ENCODE results near the gene MLXIPL. TPM values are rescaled to one million over a fixed set of nuclear protein-coding genes. Genes with fewer than 3 reads are reported as not detected.
"Not testable (repeated sequence)": the region's sequence is repeated elsewhere in the genome, so short reads cannot be mapped to it uniquely, and the experiment has no call there.

The MLXIPL gene, protein sequence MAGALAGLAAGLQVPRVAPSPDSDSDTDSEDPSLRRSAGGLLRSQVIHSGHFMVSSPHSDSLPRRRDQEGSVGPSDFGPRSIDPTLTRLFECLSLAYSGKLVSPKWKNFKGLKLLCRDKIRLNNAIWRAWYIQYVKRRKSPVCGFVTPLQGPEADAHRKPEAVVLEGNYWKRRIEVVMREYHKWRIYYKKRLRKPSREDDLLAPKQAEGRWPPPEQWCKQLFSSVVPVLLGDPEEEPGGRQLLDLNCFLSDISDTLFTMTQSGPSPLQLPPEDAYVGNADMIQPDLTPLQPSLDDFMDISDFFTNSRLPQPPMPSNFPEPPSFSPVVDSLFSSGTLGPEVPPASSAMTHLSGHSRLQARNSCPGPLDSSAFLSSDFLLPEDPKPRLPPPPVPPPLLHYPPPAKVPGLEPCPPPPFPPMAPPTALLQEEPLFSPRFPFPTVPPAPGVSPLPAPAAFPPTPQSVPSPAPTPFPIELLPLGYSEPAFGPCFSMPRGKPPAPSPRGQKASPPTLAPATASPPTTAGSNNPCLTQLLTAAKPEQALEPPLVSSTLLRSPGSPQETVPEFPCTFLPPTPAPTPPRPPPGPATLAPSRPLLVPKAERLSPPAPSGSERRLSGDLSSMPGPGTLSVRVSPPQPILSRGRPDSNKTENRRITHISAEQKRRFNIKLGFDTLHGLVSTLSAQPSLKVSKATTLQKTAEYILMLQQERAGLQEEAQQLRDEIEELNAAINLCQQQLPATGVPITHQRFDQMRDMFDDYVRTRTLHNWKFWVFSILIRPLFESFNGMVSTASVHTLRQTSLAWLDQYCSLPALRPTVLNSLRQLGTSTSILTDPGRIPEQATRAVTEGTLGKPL
- total RNA-seq = 0.15 TPM in 1 of 2 replicates, not detected in the other

DNA sequence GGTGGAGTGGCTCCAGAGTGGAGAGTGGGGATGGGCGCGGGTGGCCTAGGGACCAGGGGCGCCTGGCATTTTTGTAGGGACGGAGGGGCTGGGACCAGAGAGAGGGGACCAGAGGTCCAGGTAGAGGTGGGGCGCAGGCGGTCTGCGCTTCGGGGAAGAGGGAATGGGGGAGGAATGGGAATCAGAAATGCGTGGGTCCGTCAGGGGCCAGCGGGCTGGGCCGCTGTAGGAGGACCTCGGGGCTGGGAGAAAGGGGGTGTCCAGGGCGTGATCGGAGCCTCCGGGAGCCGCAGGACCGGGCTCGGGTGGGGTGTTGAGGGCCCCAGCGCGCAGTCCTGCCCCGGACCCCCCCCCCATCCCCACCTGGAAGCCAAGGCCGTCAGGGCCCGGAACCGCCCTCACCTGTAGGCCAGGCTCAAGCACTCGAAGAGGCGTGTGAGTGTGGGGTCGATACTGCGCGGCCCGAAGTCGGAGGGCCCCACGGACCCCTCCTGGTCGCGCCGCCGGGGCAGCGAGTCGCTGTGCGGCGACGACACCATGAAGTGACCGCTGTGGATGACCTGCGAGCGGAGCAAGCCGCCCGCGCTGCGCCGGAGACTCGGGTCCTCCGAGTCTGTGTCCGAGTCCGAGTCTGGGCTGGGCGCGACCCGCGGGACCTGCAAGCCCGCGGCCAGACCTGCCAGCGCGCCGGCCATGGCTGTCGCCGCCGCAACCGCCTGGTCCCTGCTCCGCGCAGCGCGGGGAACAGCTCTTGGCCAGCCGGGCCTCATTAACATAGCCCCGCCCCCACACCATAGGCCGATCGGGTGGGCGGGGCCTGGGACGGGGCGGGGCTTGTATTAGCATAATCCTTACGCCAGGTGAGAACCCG is at the start of gene MLXIPL:
MLXIPL (minus strand) TSS at position 725 of the 871 bp plus-strand sequence; CDS start at position 695, 30 bp downstream.
- peak; percentile 29 for DNase-seq (ENCODE audit: low read depth)

DNA sequence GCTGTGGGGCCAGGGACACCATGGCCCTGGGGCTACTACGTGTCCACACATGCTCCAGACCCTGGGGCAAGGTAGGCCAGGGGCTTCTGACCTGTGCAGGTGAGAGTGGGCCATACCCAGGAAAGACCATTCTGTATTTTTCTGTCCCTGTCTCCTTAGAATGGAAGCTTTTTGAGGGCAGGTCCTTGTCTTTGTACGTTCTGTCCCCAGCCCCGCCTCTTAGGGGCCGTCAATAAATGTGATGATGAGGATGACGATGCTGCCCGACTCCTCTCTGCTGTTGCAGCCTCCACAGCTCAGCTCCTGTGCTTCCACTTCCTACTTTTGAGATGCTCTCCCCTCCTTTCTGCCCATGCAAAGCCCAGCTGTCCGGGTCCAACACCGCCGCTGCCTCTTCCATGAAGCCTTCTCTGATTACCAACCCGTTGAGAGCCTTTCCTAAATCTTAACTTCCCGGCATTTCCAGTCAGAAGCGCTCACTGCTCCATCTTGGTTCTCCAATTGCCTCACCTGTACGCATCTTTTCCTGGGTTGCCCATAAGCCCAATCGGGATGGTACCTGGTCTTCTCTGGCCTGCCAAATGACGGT is 47.6 kb upstream of the MLXIPL start:
- DNase-seq (ENCODE audit: low read depth) = no peak

DNA sequence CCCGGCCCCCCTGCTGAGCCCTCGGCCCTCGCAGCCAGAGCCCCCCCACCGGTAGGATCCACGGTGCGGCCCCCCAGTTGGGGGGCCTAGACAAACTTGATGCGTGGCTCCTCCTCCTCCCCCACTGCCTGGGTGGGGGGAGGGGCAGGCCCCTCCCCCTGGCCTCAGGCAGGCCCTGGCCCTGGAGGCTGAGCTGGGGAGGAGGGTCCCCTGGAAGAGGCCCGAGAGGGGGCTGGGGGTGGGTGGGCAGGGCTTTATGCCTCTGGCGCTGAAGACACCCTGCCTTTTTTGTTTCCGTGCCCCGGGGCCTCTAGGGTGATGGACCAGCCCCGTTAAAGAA is 47.0 kb upstream of the MLXIPL start:
- no peak for DNase-seq (ENCODE audit: low read depth)

DNA sequence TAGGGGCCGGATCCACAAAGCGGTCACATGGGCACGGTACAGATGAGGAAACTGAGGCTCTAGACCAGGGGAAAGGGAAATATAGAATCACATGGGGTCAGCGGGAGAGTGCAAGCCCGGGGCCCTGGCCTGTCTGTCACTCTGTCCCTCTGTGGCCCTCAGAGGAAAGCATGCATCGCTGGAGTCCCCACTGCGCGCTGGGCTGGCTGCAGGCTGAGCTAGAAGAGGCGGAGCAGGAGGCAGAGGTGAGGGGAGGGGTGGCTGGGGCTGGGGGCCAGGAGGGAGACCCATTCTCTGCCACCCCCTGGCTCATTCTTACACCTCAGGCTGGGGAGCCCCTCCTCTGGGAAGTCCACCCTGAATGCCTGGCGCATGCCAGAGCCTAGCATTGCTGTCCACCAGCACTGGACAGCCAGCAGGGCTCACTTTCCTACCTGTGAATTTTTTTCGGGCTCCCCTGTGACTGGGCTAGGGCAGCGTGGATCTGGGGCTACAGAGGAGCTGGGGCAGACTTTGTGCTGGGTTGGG is 45.6 kb upstream of the MLXIPL start:
- DNase-seq (ENCODE audit: low read depth) = no peak

DNA sequence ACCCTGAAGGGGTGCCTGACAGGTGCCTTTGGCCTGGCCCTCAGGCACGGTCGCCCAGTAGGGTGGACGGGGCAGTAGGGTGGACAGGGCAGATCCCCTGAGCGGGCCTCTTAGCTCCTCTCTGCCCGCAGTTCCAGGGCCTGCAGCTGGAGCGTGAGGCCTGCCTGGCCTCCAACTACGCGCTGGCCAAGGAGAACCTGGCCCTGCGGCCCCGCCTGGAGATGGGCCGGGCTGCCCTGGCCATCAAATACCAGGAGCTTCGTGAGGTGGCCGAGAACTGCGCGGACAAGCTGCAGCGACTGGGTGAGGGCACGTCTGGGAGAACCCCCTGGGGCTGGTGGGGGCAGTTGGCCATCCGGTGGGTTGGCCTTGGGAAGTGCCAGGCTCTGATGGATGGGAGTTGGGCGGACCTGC is 45.0 kb upstream of the MLXIPL start:
- DNase-seq (ENCODE audit: low read depth) = peak; percentile 23

DNA sequence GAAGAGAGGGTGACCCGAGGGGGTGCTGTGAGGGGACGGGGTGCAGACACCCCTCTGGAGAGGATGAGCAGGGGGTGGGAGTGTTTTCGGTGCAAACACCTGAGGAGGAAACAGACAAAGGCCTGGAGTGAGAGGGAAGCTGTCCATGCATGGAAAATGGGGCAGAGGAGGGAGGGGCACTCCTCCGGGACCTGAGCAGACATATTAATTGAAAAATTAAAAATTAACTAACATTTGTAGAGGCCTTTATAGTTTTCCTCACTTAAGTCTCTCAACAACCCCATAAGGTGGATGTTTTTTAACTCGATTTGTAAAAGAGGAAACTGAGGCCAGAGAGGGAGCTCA is 44.5 kb upstream of the MLXIPL start:
- DNase-seq (ENCODE audit: low read depth) = peak; percentile 23

DNA sequence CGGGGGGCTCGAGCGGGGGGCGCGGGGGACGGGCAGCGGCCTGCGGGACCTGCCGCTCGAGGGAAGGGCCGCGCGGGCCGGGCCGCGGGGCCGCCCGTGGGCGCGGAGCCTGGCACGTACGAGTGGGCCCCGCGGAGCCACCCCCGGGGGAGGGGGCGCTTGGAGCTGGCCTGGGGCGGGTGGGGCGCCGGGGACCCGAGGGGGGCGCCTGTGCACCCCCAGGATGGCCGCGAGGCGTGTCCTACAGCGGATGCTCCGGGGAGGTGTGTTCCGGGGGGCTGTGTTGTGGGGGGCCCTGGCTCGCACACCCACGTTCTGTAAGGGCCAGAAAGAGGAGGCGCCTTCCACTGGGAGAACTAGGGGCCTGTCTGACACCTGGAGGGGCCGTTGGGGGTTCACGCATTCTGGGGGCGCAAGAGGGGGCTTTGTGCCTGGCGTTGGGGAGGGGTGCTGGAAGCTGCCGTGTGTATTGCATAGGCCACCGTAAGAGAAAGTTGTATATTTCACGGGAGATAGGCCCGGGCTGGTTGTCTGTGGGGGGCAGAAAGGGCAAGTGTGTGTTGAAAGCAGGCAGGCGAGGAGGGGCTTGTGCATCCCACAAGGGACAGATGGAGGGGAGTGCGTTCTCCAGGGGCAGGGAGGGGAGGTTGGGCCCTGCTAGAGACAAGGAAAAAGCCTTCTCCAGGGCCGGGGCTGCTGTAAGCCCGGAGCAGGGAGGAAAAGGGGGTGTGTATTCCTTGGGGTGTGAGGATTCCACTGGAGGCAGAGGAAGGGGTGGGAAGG is 44.0 kb upstream of the MLXIPL start:
- DNase-seq (ENCODE audit: low read depth) = no peak

DNA sequence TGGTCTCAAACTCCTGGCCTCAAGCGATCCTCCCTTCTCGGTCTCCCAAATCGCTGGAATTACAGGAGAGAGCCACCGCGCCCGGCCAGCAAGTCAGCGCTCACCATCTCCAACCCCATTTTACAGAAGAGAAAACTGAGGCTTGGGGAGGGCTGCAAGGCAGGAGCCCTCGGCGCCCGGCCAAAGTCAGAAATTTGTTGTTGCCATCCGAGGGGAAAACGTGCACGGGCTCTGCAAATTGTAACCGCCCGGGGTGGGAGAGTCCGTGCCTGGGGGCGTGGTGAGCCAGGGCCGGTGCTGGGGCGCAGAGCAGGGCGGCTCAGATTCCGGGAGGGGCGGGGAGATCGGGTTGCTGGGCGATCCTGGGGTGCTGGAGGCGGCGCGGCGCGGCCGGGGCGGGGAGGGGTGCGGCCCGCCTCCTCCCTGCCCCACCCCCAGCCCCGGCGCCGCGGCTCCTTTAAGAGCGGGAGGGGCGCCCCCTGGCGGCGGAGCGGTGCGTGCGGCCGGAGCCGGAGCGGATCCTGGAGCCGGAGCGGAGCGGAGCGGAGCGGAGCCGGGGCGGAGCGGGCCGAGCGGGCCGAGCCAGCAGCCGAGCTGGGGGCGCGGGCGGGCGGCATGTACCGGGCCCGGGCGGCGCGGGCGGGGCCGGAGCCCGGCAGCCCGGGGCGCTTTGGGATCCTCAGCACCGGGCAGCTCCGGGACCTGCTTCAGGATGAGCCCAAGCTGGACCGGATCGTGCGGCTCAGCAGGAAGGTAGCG is 43.2 kb upstream of the MLXIPL start, which contains the start of gene VPS37D:
VPS37D (plus strand) TSS at position 488 of the 759 bp plus-strand sequence; CDS start at position 616, 128 bp downstream.
- DNase-seq (ENCODE audit: low read depth) = peak; percentile 25

DNA sequence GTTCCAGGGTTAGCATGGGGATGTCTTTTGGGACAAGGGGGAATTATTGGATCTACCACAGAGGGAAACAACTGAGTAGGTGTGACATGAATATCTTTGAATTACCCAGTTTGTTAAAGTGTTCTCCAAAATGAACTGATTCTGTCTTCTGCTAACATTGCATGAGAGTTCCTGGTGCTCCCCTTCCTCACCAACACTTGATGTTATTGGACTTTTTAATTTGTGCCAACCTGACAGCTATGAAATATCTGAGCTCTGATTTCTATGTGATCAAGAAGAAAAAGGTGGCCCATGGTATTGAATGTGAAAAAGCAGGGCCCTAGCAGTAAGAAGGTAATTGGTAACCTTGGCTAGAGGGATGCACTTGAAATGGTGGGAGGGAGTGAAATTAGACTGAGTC is 38.7 kb upstream of the MLXIPL start:
- DNase-seq (ENCODE audit: low read depth) = no peak

DNA sequence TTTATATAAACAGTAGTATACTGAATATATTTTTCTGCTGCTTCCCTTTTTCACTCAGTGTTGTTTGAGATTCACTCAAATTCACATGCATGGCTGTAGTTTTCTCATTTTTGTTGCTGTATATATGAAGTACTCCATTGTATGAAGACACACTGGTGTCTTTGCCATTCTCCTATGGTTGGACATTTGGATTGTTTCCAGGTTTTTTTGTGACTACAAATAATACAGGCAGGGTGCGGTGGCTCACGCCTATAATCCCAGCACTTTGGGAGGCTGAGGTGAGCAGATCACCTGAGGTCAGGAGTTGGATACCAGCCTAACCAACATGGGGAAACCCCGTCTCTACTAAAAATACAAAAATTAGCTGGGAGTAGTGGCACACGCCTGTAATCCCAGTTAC is 36.3 kb upstream of the MLXIPL start:
- DNase-seq (ENCODE audit: low read depth) = not testable (repeated sequence)

DNA sequence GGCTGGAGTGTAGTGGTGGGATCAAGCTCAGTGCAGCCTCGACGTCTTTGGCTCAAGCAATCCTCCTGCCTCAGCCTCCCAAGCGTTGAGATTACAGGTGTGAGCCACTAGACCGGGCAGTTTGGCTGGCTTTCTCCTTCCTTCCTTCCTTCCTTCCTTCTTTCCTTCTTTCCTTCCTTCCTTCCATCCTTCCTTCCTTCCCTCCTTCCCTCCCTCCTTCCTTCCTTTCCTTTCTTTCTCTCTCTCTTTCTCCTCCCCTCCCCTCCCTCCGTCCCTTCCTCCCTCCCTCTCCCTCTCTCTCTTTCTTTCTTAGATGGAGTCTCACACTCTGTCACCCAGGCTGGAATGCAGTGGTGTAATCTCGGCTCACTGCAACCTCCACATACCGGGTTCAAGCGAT is 35.7 kb upstream of the MLXIPL start:
- DNase-seq (ENCODE audit: low read depth) = no peak

DNA sequence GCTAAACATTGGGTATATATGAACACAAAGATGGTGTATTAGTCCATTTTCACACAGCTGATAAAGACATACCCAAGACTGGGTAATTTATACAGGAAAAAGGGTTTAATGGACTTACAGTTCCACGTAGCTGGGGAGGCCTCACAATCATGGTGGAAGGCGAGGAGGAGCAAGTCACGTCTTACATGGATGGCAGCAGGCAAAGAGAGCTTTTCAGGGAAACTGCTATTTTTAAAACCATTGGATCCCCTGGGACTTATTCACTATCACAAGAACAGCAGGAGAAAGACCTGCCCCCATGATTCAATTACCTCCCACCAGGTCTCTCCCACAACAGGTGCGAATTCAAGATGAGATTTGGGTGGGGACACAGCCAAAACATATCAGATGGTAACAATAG is 31.0 kb upstream of the MLXIPL start:
- DNase-seq (ENCODE audit: low read depth) = not testable (repeated sequence)

DNA sequence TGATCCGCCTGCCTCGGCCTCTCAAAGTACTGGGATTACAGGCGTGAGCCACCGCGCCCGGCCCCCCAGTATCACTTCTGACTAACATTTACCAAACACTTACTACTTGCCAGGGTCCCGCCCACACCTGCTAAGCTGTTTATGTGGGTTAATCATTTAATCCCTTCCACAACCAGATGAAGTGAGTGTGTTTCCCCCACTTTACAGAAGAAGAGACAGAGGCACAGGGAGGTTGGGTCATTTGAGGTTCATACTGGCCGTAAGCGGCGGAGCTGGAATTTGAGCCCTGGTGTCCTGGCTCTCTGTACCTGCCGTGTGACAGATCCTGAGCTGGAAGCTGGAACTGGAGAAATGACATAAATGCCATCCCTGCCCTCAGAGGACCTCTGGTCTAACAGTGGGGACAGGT is 28.2 kb upstream of the MLXIPL start:
- peak; percentile 70 for DNase-seq (ENCODE audit: low read depth)

DNA sequence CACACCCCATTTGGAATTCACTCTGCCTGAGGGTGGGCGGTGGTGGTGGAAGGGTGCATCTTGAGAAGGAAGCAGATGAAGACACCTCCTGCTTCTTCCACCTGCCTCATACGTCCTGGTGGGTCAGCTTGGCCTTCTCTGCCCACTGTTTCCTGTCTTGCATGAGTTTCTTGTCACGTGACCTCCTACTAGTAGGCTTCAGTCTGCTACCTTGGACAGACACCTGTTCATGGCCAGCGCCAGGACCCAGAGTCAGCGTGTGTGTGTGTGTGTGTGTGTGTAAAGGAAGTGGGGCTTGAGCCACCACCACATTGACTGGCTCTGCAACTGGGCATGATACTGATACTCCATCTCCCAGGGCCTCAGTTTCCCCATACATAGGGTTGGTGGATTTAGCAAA is 26.2 kb upstream of the MLXIPL start:
- no peak for DNase-seq (ENCODE audit: low read depth)

DNA sequence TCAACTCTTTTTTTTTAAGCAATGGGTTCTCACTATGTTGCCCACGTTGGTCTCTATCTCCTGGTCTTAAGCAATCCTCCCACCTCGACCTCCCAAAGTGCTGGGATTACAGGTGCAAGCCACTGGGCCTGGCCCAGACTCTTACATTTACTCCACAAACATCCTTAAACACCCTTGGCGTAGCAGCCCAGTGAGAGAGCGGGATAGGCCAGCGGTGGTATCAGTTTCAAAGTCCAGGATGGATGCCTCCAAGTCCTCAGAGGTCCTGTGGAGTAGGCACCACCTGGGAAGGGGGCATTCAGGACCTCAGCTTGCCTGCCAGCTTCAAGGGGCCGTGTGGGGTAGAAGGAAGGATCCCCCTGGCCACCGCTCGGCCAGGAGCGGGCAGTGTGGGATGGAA is 25.3 kb upstream of the MLXIPL start:
- DNase-seq (ENCODE audit: low read depth) = no peak

DNA sequence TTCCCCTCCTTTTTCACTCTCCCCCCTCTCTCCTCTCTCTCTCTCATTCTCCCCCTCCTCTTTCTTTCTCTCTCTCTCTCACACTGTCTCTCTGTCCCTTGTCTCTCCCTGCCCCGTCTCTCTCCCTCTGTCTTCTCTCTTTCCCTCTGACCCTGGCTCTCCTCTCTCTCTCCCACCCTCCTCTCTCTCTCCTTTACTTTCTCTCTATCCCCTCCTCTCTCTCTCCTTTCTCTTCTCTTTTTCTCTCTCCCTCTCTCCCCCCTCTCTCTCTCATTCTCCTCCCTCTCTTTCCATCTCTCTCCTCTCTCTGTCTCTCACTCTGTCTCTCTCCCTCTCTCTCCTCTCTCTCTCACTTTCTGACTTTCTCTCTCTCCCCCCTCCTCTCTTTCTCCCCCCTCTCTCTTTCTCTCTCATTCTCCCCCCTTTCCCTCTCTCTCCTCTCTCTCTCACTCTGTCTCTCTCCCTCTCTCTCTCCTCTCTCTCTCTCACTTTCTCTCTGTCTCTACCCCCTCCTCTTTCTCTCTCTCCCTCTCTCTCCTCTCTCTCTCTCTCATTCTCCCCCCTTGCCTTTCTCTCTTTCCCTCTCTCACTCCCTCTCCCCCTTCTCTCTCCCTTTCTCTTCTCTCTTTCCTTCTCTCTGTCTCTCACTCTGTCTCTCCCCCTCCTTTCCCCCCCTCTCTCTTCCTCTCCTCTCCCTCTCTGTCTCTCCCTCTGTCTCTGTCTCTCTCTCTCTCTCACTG is 24.4 kb upstream of the MLXIPL start:
- no peak for DNase-seq (ENCODE audit: low read depth)

DNA sequence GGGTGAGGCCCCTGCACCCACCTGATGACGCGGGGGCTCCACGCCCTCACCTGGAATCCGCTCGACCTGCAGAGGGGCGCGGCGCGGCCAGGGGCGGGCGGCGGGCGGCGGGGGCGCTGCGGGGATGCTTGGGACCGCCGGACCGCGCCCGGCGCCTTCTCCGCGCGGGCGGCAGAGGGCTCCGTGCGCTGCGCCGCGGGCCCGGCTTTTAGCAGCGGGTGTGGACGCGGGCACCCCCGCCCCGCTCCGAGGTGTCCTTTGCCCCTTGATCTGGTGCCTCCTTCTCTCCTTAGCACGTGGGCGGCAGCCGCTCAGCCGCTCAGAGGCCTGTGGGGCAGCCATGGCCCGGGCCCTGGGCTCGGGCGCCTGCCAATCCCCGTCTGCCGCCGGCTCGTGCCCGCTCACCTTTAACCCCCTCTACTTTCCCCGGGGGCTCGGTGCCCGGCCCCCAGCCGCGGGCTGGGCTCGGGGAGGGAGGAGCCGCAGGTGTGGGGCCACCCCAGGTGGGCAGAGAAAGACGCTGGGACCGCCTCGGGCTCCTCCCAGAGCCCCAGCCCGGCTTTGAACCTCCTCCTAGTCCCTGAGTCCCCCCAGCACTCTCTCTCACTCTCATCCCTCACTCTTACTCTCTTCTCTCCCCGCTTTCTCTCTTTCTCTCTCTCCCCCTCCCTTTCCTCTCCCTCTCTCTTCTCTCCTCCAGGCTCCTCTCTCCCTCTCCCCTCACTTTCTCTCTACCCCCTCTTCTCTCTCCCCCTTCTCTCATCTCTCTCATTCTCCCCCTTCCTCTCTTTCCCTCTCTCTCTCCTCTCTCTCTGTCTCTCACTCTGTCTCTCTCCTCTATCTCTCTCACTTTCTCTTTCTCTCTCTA is 23.6 kb upstream of the MLXIPL start:
- DNase-seq (ENCODE audit: low read depth) = no peak
